NOMO-1 treated with dmso at 0.1 percent for 144 hours (cell line): ENCODE results near the gene RNF38.
"Not testable (repeated sequence)": the region's sequence is repeated elsewhere in the genome, so short reads cannot be mapped to it uniquely, and the experiment has no call there.

Source experiments
- DNase-seq: peaks from one replicate; lab custom pipeline; 2025; ENCODE audit not compliant: unreplicated experiment; lab: John Stamatoyannopoulos, UW

The RNF38 gene

GRCh38 chr9:36297798-36298197 is 102.3 kb downstream of the RNF38 start:
- DNase-seq = no peak

- not testable (repeated sequence) for DNase-seq
Measured at GRCh38 chr9:36294996-36295395, 105.1 kb downstream of the RNF38 start.

GRCh38 chr9:36293918-36294317 is 106.2 kb downstream of the RNF38 start:
- DNase-seq = no peak

DNA sequence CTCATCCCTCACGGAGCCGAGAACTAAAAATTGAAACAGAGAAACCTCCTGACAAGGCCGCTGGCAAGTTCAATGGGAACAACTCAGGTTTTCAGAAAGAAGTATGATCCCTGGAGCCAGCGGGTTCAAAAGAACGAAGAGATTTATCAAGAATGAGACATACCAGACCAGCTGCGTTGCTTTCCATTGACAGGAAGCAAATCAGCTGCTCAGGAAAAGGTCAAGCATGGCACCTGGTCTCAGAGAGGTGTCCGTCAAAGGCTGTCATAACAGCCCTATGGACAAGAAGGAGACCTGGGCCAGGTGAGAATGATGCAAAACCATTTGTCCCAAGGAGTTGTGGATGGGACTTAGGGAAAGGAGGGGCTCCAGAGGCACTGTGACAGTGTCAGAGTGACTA is 106.9 kb downstream of the RNF38 start:
- no peak for DNase-seq

- no peak for DNase-seq
Measured at GRCh38 chr9:36292641-36293040, 107.4 kb downstream of the RNF38 start.

- no peak for DNase-seq
Measured at GRCh38 chr9:36290996-36291395, 109.1 kb downstream of the RNF38 start.

GRCh38 chr9:36289836-36290435 is 110.1 kb downstream of the RNF38 start:
- no peak for DNase-seq

- no peak for DNase-seq
Measured at GRCh38 chr9:36288070-36288469, 112.0 kb downstream of the RNF38 start.
